ENCODE measurements around the gene HDDC3.

HDDC3 gene

DNA sequence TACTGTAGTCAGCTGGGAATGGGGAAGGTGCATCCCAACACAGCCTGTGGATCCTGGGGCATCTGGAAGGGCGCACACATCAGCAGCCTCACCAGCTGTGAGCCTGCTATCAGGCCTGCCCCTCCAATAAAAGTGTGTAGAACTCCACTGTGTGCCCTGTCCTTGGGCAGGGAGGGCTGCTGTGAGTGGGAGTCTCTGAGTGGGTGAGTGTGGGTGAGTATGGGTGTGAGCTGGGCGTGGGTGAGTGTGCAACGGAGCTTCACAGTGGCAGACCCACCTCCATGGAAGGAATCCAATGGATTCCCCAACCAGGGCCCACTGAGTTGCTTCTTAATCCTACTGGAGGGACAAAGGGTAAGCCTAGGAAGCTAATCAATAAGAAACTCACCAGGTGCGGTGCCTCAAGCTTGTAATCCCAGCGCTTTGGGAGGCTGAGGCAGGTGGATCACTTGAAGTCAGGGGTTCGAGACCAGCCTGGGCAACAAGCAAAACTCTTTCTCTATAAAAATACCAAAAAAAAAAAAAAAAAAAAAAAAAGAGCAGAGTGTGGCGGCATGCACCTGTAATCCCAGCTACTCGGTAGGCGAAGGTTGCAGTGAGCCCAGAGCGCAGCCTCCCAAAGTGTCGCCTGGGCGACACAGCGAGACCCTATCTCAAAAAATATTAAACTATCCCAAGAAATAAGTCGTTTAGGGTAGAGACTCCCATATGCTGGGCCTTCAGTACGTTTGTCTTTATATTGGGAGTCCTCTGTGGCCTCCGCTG lies 21.8 kb upstream of the HDDC3 start:
- DNase-seq, result no peak

- DNase-seq, result no peak
Observed at GRCh38 chr15:90952901-90953677, 20.7 kb upstream of the HDDC3 start.

DNA sequence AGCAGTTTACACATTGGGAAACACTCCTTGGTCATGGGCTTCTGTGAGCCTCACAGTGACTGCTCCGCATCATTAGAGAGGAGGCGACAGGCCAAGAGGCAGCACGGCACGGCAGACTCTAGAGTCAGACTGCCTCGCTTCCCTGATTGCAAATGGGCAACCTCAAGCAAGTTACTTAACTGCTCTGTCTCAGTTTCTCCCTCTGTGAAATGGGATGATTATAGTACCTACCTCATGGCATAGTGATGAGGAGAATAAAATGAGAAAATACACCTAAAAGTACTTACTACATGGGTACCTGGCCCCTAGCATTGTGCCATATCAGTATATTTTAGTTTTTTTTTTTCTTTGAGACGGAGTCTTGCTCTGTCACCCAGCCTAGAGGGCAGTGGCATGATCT lies 18.3 kb upstream of the HDDC3 start:
- no peak for DNase-seq

DNA sequence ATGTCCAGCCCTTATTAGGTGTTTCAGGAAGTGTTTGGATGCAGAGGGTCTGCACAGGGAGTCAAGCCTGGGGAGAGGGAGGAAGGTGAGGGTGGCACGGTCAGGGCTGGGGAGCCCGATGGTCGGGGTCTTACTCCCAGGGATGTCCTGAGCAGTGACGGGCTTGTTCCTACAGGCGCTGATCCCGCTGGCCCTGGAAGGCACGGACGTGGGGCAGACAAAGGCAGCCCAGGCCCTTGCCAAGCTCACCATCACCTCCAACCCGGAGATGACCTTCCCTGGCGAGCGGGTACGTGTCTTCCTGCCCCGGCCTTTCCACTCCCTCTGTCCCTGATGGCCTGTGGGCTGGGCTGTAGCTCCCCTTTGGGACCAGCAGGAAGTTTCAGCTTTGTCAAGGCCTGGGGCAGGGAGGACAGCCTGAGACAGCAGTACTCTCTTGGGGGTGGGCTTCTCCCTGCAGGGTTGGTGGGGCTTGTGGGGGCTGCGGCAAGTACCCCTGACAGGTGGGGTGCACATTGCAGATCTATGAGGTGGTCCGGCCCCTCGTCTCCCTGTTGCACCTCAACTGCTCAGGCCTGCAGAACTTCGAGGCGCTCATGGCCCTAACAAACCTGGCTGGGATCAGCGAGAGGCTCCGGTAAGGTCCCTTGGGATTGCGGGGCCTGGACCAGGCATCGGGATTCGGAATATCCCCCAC lies 17.8 kb upstream of the HDDC3 start:
- no peak for DNase-seq

DNA sequence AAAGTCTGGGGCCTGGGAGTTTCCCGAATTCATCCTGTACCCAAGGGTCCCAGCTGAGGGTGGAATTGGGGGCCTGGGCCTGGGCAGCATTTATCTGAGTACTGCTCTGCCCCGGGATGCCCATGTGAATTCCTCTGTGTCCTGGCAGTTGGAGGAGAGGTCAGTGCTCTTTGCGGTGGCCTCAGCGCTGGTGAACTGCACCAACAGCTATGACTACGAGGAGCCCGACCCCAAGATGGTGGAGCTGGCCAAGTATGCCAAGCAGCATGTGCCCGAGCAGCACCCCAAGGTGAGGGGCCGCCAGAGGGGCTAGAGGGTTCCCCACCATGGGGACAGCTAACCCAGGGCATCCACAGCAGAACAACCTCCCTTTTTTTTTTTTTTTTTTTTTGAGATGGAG lies 16.2 kb upstream of the HDDC3 start:
- DNase-seq, result no peak

DNA sequence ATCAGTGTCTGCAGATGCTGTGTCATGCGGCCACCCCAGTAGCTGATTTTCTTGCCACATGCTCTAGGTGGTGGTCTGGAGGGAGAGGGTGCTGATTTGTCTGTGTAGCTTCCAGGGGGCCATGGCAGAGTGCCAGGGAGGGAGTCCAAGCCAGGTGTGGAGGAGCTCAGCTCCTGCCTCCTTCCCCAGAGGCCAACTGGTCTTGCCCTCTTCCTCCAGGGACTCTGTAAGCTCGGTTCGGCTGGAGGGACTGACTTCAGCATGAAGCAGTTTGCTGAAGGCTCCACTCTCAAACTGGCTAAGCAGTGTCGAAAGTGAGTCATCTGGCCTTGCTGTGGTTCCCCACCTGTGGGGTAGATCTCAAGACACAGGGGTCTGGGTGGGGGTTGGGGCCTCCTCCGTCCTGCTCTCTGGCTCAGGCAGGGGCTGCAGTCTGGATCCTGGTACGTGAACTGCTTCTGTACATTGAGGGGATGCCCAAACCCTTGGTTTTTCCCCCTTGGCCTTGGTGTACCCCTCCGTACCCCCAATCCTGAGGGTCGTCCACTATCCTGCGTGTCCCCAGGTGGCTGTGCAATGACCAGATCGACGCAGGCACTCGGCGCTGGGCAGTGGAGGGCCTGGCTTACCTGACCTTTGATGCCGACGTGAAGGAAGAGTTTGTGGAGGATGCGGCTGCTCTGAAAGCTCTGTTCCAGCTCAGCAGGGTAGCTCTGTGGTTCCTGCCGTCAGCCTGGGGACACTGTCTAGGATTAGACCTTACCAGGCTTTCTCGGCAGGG lies 15.4 kb upstream of the HDDC3 start:
- no peak for DNase-seq

GRCh38 chr15:90946941-90947576 lies 14.7 kb upstream of the HDDC3 start:
- DNase-seq, result no peak

DNA sequence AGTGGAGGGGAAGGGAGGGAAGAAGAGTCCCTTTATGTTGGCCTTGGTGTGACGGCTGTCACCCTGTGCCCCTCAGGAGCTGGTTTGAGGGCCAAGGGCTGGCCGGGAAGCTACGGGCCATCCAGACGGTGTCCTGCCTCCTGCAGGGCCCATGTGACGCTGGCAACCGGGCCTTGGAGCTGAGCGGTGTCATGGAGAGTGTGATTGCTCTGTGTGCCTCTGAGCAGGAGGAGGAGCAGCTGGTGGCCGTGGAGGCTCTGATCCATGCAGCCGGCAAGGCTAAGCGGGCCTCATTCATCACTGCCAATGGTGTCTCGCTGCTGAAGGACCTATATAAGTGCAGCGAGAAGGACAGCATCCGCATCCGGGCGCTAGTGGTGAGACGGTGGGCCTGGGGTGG lies 14.2 kb upstream of the HDDC3 start:
- DNase-seq, result no peak

- no peak for DNase-seq
Observed at GRCh38 chr15:90945091-90945490, 12.7 kb upstream of the HDDC3 start.

DNA sequence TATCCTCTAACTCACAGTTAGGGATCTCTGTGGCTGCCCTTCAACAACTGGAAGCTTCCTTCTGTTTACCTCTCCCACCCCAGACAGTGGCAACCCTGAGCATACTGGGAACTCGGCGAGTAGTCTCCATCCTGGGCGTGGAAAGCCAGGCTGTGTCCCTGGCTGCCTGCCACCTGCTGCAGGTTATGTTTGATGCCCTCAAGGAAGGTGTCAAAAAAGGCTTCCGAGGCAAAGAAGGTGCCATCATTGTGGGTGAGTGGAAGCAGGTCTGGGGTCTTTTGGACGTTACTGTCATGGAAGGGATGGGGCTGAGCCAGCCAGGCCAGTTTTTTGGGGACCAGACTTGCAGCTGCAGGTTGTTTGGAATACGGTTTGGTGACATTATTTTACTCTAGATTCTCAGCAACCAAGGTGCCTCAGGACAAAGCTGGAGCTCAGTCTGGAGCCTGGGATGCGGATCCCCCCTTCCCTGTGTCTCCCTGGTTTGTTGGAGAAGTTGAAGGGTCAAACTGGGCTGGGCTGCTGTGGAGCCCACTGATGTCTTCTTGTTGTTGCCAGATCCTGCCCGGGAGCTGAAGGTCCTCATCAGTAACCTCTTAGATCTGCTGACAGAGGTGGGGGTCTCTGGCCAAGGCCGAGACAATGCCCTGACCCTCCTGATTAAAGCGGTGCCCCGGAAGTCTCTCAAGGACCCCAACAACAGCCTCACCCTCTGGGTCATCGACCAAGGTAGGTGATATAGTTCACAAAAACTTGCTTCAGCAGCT lies 10.2 kb upstream of the HDDC3 start:
- DNase-seq, result no peak

DNA sequence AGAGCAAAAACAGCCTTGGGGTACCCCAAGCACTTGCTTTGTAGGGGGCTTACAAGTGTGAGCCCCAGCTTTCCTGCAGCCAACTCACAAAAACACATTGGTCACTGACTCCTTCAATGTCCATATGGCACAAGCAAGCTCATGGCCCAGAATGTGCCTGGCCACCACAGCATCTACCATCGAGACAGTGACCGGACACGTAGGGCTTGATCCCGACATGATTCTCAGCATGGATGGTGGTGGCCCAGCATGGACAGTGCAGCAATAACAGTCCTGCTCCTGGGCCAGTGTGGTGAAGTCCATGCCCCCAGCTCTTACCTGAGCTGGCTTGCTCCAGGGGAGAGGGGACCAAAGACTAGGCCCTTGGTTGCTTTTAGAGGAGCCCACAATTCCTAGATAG lies 8.7 kb upstream of the HDDC3 start:
- DNase-seq, result no peak

DNA sequence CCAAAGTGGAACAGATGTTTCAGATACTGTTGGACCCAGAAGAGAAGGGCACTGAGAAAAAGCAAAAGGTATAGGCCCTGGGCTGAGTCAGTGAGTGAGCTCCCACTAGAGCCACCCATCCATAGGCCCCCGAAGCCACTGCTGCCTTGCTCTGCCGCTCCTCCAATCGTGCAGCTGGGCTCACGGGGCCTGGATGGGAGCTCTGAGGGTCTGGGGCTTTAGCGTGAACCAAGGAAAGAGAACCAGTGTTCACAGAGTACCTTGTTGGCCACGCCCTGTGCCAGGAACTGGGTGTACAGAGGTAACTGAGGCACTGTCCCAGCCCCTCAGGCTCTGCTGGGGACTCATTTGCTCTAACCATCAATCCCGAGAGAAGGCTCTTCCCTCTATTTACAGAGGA lies 7.4 kb upstream of the HDDC3 start:
- DNase-seq, result no peak

- no peak for DNase-seq
Observed at GRCh38 chr15:90938261-90938660, 5.9 kb upstream of the HDDC3 start.

DNA sequence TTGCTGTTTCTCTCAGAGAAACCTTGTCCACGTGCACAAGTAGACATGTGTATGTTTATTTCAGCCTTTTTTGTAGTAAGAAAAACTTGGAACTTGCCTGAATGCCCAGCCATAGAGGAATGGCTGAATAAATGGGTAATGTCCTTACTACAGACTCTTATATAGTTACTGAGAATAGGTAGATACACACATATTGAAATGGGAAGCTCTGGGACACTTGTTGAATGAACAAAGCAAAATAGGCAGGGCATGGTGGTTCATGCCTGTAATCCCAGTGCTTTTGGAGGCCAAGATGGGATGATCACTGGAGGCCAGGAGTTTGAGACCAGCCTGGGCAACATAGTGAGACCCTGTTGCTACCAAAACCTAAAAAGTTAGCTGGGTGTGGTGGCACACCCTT lies 4.5 kb upstream of the HDDC3 start:
- no peak for DNase-seq

- DNase-seq, result peak; percentile 95
Observed at GRCh38 chr15:90934949-90935751, 2.8 kb upstream of the HDDC3 start, which contains the start of gene UNC45A. UNC45A (plus strand) TSS chr15:90935285; CDS start chr15:90935325, 40 bp downstream.

GRCh38 chr15:90934256-90934948 lies 2.1 kb upstream of the HDDC3 start:
- DNase-seq, result peak; percentile 89

- no peak for DNase-seq
Observed at GRCh38 chr15:90933301-90933700, 952 bp upstream of the HDDC3 start.

- no peak for DNase-seq
Observed at GRCh38 chr15:90932660-90932991, 277 bp upstream of the HDDC3 start.

GRCh38 chr15:90931575-90931827 lies 848 bp downstream of the HDDC3 start:
- no peak for DNase-seq

DNA sequence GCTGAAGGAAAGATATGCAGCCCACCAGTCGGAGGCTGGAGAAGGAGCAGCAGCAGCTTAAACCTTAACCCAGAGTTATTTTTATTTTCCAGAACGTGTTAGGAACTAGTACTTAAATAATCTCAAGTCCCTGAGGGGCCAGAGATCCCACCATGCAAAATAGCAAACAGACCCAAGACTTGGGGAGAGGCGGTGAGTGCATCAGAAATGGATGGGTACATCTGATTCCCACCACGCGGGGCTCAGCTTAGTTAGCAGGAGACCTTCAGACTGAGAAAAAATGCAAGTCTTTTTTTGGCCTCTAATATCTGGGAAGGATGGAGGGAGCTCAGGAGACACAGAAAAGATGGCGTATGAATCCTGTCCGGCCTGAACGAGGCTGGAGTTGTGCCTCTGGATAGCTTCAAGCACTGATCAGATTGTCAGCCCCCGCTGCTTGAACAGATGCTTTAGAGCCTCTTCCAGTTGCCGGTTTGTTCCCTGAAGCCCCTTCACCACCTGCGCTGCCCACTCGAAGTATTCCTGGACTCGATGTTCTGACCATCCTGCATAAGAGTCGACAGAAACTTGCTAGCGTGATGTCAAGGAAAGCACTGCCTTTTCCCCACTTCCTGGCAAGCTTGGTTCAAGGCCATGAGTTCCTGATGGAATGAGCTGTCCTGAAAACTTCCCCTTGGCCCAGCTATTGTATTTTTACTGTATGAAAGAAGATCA lies 1.3 kb downstream of the HDDC3 start:
- DNase-seq, result no peak
